Measurements from ENCODE around the gene TSPAN5.

Gene TSPAN5

DNA sequence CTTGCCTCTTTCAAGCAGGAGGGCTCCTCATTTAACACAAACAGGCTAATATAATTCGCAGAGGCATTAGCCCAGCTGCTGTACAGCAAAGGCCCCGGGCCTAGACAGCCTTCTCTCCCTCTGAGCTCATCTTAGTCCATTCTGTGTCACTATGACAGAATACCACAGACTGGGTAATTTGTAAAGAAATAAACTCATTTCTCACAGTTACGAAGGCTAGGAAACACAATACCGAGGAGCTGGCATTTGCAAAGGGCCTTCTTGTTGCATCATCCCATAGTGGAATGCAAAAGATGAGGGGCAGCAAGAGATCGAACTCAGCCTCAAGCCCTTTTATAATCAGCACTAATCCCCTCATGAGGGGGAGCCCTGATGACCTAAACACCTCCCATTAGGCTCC lies 48.5 kb downstream of the TSPAN5 start (continued):
- TF ChIP-seq, protein P1, sequence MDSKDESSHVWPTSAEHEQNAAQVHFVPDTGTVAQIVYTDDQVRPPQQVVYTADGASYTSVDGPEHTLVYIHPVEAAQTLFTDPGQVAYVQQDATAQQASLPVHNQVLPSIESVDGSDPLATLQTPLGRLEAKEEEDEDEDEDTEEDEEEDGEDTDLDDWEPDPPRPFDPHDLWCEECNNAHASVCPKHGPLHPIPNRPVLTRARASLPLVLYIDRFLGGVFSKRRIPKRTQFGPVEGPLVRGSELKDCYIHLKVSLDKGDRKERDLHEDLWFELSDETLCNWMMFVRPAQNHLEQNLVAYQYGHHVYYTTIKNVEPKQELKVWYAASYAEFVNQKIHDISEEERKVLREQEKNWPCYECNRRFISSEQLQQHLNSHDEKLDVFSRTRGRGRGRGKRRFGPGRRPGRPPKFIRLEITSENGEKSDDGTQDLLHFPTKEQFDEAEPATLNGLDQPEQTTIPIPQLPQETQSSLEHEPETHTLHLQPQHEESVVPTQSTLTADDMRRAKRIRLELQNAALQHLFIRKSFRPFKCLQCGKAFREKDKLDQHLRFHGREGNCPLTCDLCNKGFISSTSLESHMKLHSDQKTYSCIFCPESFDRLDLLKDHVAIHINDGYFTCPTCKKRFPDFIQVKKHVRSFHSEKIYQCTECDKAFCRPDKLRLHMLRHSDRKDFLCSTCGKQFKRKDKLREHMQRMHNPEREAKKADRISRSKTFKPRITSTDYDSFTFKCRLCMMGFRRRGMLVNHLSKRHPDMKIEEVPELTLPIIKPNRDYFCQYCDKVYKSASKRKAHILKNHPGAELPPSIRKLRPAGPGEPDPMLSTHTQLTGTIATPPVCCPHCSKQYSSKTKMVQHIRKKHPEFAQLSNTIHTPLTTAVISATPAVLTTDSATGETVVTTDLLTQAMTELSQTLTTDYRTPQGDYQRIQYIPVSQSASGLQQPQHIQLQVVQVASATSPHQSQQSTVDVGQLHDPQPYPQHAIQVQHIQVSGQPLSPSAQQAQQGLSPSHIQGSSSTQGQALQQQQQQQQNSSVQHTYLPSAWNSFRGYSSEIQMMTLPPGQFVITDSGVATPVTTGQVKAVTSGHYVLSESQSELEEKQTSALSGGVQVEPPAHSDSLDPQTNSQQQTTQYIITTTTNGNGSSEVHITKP (tag by site-specific recombination; IDR thresholded peaks at IDR 0.05), result peak; percentile 20; the same call in 1 of the 2 replicates
- TF ChIP-seq, protein P2, sequence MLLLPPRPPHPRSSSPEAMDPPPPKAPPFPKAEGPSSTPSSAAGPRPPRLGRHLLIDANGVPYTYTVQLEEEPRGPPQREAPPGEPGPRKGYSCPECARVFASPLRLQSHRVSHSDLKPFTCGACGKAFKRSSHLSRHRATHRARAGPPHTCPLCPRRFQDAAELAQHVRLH (tag by site-specific recombination; IDR thresholded peaks at IDR 0.05), result no peak
- TF ChIP-seq FEZF1 (tag by site-specific recombination; IDR thresholded peaks at IDR 0.05) (no peak), ZBTB7A (tag by site-specific recombination; IDR thresholded peaks at IDR 0.05; ENCODE audit: low read depth) (no peak), ZNF529 (tag by site-specific recombination; IDR thresholded peaks at IDR 0.05; ENCODE audit: insufficient replicate concordance) (no peak), YY1 (tag by site-specific recombination; IDR thresholded peaks at IDR 0.05) (no peak), ZNF560 (tag by site-specific recombination; IDR thresholded peaks at IDR 0.05; ENCODE audit: borderline replicate concordance) (no peak), ZNF133 (tag by site-specific recombination; IDR thresholded peaks at IDR 0.05) (no peak), ZNF701 (tag by site-specific recombination; IDR thresholded peaks at IDR 0.05) (no peak), PRDM1 (tag by site-specific recombination; IDR thresholded peaks at IDR 0.05) (no peak), MZF1 (tag by site-specific recombination; IDR thresholded peaks at IDR 0.05; ENCODE audit: borderline replicate concordance) (no peak)
- TF ChIP-seq, protein P3, sequence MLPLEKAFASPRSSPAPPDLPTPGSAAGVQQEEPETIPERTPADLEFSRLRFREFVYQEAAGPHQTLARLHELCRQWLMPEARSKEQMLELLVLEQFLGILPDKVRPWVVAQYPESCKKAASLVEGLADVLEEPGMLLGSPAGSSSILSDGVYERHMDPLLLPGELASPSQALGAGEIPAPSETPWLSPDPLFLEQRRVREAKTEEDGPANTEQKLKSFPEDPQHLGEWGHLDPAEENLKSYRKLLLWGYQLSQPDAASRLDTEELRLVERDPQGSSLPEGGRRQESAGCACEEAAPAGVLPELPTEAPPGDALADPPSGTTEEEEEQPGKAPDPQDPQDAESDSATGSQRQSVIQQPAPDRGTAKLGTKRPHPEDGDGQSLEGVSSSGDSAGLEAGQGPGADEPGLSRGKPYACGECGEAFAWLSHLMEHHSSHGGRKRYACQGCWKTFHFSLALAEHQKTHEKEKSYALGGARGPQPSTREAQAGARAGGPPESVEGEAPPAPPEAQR (tag by site-specific recombination; IDR thresholded peaks at IDR 0.05), result no peak
- TF ChIP-seq, protein P4, sequence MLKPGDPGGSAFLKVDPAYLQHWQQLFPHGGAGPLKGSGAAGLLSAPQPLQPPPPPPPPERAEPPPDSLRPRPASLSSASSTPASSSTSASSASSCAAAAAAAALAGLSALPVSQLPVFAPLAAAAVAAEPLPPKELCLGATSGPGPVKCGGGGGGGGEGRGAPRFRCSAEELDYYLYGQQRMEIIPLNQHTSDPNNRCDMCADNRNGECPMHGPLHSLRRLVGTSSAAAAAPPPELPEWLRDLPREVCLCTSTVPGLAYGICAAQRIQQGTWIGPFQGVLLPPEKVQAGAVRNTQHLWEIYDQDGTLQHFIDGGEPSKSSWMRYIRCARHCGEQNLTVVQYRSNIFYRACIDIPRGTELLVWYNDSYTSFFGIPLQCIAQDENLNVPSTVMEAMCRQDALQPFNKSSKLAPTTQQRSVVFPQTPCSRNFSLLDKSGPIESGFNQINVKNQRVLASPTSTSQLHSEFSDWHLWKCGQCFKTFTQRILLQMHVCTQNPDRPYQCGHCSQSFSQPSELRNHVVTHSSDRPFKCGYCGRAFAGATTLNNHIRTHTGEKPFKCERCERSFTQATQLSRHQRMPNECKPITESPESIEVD (tag by site-specific recombination; IDR thresholded peaks at IDR 0.05), result peak; percentile 46
- TF ChIP-seq, protein P5, sequence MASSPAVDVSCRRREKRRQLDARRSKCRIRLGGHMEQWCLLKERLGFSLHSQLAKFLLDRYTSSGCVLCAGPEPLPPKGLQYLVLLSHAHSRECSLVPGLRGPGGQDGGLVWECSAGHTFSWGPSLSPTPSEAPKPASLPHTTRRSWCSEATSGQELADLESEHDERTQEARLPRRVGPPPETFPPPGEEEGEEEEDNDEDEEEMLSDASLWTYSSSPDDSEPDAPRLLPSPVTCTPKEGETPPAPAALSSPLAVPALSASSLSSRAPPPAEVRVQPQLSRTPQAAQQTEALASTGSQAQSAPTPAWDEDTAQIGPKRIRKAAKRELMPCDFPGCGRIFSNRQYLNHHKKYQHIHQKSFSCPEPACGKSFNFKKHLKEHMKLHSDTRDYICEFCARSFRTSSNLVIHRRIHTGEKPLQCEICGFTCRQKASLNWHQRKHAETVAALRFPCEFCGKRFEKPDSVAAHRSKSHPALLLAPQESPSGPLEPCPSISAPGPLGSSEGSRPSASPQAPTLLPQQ (tag by site-specific recombination; IDR thresholded peaks at IDR 0.05), result no peak

DNA sequence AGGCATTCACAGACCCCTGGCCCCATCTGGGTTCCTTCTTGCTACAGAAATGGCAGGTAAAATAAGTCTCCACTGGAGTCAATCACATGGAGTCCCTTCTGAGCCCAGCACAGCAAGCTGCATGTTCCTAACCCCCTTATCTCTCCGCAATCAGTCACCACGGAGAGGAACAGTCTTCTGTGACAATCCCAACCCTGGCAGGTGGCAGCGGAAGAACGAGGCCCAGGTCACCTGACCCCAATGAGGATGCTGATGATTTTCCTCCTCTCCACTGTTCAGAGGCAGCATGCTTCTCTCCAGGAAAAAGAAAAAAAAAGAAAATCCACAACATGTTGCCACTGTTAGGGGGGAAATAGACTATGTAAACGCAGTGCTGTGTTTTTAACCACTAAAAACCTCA lies 50.1 kb downstream of the TSPAN5 start:
- no peak overlapping the region for H3K27ac ChIP-seq (ENCODE audit: extremely low read depth, low read depth, low read length)
- no peak for TF ChIP-seq ZNF658 (tag by site-specific recombination; IDR thresholded peaks at IDR 0.05)
- peak; percentile 57 for TF ChIP-seq ZIC2 (tag by site-specific recombination; IDR thresholded peaks at IDR 0.05)
- ChIA-PET CTCF (no interaction called here), POLR2A (no interaction called here)
- peaks cover 3% of the 10 kb centered on the region for H3K4me1 ChIP-seq (ENCODE audit: control insufficient read depth, insufficient read depth, low read length)
- no peaks in the 10 kb centered on the region for H3K9me3 ChIP-seq (ENCODE audit: control insufficient read depth, insufficient read depth, low read depth, low read length)
- H3K36me3 ChIP-seq (ENCODE audit: control insufficient read depth in 2 of 2, insufficient read depth in 1 of 2, low read length in 2 of 2), result no peaks in the 10 kb centered on the region
- H3K4me3 ChIP-seq (ENCODE audit: low read depth, low read length), result no peak overlapping the region

All from HEK293 (cell line).